ENCODE measurements around the gene SLC8A2.

- TF ChIP-seq CTCF (conservative IDR thresholded peaks at IDR 0.05; ENCODE audit: low read length) (no peak), EZH2phosphoT487 (IDR thresholded peaks at IDR 0.05; ENCODE audit: borderline replicate concordance, low read depth, low read length) (no peak)
These were observed 25.7 kb downstream of the SLC8A2 start for GRCh38 chr19:47445937-47446402.

Measured in OCI-LY7 (cell line).